AG08396 (cell line): Measurements from ENCODE around the gene MEGF10.

ENCODE experiments used
- DNase-seq: peaks from one replicate; pipeline ENCODE4 v3.0.0; 2012; ENCODE audit warnings: low spot score, mixed read lengths

Gene MEGF10

GRCh38 chr5:127441799-127442484, 151.3 kb downstream of the MEGF10 start:
- DNase-seq = no peak

- DNase-seq = no peak
Measured at GRCh38 chr5:127444171-127444570, 153.6 kb downstream of the MEGF10 start.

DNA sequence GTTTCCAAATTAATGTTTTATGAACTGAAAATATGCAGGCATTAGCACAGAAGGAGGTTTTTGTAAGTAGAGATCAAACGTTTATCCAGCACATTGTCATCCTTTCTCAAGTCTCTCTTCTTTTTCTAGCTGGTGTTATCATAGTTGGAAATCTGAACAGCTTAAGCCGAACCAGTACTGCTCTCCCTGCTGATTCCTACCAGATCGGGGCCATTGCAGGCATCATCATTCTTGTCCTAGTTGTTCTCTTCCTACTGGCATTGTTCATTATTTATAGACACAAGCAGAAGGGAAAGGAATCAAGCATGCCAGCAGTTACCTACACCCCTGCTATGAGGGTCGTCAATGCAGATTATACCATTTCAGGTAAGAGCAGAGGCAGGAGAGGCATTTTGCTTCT, 154.7 kb downstream of the MEGF10 start:
- DNase-seq = no peak

DNA sequence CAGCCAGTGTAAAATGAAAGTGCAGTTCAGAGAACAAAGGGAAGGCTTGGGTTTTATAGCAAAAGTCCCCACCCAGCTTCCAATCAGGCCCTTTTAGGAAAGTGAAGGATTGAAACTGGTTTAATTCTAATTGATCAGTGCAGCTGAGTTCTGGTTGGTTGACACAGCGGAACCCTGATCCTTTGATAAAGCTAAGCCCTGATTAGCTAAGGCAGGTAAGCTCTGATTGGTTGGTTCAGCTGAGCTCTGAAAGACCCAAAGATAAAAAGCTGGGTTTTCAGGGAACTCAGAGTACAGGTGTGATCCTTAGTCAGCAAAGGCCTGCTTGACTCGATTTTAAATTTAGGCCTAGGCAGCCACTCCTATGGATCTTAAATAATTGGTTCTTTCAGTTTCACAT, 156.0 kb downstream of the MEGF10 start:
- no peak for DNase-seq

- no peak for DNase-seq
Measured at GRCh38 chr5:127447827-127448226, 157.2 kb downstream of the MEGF10 start.

GRCh38 chr5:127450046-127450445, 159.4 kb downstream of the MEGF10 start:
- DNase-seq = no peak

GRCh38 chr5:127451096-127451495, 160.5 kb downstream of the MEGF10 start:
- DNase-seq = no peak

DNA sequence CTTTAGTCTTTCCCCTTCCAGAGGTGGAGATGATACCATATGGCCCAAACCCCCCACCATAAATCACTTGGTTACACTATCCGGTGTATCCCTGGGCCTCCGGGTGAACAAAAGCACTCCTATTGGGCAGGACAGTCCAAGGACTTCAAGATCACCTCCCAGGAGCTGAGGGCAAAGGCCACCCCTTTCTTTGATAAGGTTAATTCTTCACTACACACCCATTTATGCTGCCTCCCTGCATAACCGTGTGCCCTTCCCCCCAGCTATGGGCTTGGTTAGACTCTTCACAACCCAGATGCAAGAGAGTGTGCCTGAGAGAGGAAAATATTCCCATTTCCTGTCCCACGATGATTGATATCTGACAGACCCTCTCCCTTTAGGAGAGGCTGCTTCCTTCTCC, 162.0 kb downstream of the MEGF10 start:
- DNase-seq = no peak

- DNase-seq = no peak
Measured at GRCh38 chr5:127471211-127471610, 180.6 kb downstream of the MEGF10 start.

DNA sequence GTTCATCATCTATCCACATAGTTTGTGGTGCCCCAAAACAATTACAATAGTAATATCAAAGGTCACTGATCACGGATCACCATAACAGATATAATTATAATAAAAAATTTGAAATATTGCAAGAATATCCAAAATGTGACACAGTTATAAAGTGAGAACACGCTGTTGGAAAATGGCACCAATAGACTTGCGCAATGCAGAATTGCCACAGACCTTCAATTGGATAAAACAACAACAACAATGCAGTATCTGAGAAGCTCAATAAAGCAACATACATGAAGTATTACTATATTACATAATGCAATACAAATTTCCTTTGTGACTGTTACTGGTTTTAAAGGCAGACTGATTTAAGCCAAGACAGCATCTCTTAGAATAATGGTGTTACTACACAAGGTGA, 182.1 kb downstream of the MEGF10 start:
- no peak for DNase-seq

GRCh38 chr5:127486471-127486870, 195.9 kb downstream of the MEGF10 start:
- DNase-seq = no peak

- DNase-seq = peak; percentile 12
Measured at GRCh38 chr5:127492854-127493738, 202.5 kb downstream of the MEGF10 start.

- DNase-seq = no peak
Measured at GRCh38 chr5:127498548-127498947, 208.0 kb downstream of the MEGF10 start.

DNA sequence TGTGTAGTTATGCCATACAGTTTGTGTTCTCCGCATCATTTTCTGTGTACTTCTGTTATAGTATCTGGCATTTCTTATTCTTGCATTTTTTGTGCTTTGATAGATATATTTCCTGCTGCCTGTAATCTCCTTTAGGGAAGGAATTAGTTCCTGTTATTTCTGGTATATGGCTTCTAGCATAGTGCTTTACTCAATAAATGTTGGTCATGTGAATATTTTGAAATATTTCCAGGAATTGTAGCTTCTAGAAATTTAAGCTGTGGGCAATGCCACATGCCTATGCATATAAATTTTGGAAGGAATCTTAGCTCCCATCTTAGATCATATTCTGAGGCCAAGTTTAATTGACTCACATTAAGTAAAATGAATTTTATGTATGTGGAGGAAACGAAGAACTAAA, 215.3 kb downstream of the MEGF10 start:
- DNase-seq = no peak

DNA sequence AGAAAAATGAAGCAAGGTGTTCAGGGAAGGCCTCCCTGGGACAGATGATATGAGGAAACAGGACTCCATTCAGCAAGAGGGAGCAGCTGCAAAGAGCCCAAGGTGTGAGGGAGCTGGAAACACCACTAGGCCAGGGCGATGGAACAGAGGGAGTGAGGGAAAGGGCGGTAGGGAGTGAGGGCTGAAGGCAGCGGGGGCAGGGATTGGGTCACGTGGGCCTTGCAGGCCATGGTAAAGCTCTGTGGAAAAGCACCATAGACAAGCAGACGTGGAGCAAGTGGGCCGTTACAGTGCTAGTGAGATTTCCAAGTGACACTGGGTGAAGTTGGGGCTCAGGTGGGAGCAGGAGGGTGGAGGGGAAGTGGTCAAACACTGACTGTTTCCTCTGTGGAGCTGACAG, 216.0 kb downstream of the MEGF10 start:
- DNase-seq = no peak

GRCh38 chr5:127508644-127509373, 218.2 kb downstream of the MEGF10 start:
- no peak for DNase-seq
